HG03139 (cell line): ENCODE measurements around the gene PLEKHA6.

Experiments used
- ATAC-seq: cut with Tn5 transposase; IDR thresholded peaks from one replicate; pipeline ENCODE4 v1.9.1; 2021; ENCODE audit not compliant: unreplicated experiment

Gene PLEKHA6

DNA sequence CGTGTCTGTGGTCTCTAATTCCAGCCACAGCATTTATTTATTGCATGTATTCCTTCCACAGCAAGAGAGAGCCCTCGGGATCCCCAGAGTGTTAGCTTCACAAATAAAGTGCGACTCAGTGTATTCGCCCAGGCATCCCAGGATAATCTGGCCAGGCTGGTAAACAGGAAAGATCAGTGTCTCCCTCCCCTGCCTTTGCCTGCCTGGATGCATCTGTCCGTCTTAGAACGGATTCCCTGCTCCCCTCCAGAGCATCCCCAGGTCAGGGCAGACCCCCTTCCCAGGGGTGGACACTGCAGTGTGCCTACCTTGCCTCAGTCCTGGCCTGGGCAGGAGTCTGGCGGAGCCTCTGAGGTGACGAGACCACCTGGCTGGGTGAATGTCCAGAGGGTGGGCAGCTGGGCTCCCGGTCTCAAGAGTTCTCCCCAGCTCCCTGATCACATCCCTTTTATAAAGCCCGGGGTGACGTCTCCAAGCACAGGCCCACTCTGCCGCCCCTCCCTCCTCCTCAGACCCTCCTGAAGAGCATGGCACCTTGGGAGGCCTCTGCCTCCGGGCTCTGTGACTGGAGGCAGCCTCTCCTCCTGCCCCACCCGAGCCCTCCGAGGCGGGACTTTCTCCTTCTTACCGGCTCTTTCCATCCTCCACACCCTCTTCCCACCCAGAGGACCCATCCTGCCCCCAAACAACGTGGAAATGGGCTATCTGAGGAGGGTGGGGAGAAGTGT, 163.5 kb downstream of the PLEKHA6 start, which contains the start of gene KISS1:
Gene KISS1, minus strand, starts transcription at position 424 of the 728 bp plus-strand sequence. CDS start 3,615 bp downstream, outside the sequence.
- ATAC-seq, result no peak

DNA sequence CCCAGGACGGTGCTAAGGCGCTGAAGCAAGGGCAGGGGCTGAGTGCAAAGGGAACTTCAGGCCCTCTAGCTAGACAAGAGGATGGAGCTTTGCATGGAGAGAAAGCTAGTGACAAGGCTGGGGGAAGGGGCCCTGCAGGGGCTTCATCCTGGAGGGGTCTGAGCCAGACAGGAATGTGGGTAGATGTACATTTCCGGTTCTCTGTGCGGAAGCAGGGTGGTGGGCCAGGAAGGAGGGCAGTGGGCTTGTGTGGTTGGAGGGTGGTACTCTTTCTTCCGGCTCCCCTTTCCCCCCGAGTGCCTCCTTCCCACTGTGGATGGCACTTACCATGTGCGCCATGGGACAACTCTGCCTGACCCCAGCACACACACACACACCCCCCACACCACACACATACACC, 165.0 kb downstream of the PLEKHA6 start:
- ATAC-seq, result no peak

DNA sequence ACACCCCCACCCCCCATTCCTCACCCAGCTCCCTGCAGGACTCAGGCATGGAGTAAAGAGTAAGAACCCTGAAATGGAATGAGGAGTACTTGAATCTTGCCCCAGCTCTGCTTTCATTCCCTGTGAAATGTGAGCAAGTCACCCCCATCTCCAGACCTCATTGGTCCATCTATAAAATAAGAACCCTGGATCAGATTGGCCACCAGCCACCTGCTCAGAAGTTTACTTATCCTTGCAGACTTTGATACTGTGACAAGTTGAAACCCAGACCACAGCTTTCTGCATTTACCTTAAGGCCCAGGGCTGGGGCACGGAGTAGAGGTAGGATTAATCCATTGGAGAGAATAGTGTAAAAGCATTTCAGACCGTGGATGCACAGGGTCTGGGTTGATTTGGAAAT, 165.6 kb downstream of the PLEKHA6 start:
- no peak for ATAC-seq

DNA sequence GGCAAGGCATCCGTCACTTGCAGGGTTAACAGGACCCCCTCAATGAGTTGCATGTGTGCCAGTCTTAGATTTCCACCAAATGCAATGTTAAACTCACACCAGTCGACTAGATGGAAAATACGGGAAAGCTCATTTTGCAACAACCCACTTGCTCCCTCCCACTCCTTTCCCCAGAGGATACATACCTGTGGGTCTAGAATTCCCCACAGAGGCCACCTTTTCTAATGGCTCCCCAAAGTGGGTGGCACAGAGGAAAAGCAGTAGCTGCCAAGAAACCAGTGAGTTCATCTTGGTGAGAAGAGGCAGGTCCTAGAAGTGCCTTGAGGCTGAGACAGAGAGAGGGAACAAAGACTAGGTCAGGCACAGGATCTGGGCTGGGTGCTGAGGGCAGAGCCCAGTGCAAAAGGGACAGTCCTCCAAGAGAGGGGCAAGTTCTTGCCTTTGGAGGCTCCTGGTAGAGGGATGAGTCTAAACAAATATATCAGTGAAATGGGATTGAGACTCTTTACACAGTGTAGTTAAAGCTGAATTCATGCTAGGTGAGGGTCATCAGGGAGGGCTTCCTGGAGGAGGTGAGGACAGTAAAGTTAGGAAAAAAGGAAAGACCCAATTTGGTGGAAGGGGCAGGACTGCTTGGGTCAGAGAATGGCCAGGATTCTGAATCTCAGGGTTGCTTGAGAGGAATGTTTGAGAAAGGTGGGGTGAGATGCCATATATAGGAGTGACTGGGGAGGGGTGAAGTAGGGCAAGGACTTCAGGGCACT, 167.0 kb downstream of the PLEKHA6 start:
- ATAC-seq, result no peak

DNA sequence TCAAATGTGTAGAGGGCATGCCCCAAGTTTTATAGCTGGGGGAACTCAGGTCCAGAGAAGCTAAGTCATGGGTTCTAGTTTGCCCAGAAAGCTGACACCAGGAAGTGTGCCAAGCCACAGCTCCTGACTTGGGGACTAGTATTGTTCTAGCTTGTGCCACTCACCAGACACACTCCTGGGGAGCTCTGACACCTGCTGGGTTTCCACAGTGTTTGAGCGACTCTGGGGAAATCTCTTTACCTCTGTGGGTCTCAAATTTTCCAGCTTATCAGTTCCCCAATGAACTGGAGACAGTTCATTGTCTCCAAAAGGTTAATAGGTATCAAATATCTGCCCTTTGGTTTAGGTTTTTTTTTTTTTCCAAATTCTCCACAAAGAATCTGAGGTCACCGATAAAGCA, 167.7 kb downstream of the PLEKHA6 start:
- ATAC-seq, result no peak

DNA sequence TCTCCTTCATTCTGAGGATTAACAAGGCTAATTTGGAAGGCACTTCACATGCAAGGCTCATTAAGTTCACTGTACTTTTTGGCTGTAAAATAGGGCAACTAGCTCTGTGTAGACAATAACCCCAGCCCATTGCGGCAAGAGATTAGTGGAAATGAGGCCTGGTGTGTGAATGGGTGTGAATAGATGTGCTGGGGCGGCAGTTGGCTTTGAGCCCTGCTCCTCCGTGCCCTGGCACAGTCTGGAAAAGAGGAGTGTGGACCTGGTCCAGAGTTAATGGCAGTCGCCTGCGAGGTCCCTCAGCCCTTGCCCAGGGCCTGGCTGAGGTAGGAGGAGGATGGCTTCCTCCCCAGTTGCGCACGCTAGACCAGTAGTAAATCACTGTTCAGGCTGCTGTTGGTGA, 168.3 kb downstream of the PLEKHA6 start:
- no peak for ATAC-seq

DNA sequence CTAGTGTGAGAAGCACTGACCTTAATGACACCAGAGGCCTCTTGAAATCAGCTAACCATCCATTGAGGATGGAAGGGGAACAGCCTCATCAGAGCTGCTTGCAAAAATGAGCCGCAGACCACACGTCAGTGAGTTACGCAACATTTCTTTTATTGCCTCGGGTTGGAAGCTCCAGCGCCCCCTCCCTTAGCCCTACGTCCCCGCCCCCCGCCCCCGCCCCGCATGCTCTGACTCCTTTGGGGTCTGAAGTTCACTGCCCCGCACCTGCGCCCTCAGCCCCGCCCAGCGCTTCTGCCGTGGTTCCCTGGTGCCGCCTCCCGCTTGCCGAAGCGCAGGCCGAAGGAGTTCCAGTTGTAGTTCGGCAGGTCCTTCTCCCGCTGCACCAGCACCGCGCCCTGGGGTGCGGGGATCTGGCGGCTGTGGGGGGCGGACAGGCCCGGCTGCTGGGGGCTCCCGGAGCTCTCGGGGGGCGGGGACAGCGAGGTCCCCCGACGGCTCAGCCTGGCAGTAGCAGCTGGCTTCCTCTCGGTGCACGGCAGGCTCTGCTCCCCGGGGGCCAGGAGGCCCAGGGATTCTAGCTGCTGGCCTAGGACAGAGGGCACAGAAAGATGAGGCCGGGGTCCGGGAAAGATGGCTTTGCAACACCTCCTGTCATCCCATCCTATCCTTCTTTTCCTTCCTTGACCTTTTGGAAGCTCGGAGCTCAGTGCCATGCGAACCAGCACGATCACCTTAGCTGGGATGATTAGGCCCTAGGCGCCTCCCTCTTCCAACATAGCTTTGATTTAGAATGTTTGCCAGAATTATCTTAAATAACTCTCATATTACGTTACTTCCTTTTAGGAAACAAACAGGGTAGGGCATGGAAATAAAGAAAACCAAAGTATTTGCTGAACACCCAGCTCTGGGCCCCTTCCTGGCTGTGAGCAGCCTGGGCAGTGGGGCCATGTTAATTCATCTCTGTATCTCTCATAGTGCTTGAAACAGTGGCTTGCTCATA, 169.2 kb downstream of the PLEKHA6 start:
- no peak for ATAC-seq

DNA sequence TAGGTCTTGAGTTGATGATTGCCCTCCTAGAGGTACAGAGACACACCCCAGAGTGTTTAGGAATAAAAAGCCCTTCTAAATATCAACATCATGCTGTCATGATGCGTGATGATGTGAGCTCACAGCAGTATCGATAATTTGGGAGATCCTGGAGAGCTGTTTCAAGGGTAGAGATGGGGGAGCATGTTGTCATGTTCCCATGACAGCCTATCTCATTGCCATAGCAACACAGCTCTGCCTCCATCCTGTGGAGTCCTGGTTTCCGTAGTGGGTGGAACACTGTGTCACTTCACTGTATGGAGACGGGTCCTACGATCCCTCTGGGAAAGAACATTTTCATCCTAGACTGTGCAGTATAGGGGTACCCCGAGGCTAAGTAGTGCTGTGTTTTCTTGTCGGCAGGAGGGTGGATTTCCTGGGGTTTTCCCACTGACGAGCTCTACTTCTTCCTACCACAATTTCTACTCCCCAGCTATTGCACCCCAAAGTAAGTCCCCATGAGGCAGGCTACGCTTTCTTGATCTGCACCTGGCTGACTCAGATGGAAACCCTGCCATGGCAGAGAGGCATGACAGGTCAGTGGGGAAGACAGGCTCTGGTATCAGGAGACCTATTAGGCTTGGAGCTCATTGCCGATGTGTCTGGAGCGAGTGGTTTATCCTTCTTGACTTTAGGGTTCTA, 170.6 kb downstream of the PLEKHA6 start:
- ATAC-seq, result no peak

DNA sequence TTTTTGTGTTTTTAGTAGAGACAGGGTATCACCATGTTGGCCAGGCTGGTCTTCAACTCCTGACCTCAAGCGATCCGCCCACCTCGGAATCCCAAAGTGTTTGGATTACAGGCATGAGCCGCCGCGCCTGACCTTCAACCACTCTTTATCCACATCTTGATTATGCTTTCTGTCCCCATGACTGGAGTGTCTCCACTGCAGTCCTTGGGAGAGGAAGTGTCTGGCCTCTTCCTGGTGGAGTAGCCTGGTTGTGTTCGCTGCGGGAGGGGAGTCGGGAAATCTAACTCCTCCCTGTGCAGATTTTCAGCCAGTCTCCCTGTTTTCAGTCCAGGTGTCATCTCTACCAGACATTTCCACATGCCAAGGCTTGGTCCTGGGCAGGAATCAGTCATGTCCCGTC, 173.1 kb downstream of the PLEKHA6 start:
- ATAC-seq, result no peak

DNA sequence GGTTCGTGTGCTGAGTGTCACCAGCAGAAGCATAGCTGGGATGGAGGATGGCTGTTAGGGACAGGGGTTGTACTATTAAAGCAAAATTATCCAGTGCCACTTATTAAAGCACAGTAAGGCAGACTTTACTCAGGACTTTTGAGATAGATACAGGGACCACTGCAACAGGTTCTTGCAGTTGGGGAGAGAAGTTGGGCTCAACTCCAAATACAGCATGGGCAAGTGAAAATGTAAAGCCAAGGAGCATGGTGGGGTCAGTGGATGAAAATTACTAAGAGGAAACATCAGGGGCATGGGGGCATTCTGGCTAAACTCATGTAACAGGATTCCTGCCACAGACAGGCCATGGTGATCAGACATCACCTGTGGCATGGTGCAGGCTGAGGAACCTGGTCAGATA, 178.6 kb downstream of the PLEKHA6 start:
- ATAC-seq, result no peak

DNA sequence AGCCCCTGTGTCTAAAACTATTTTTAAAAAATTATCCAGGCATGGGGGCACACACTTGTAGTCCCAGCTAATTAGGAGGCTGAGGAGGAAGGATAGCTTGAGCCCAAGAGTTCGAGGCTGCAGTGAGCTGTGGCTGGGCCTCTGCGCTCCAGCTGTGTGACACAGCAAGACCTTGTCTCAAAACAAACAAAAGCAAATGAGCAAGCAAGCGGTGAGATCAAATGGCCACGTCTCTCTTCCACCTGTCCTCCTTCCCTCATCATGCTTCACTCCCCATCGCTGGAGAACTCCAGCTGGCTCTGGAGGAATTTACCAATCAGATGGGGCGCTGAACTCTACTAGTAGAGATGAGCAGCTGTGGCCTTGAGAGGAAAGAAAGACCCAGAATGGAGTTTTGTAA, 179.6 kb downstream of the PLEKHA6 start:
- ATAC-seq, result no peak

DNA sequence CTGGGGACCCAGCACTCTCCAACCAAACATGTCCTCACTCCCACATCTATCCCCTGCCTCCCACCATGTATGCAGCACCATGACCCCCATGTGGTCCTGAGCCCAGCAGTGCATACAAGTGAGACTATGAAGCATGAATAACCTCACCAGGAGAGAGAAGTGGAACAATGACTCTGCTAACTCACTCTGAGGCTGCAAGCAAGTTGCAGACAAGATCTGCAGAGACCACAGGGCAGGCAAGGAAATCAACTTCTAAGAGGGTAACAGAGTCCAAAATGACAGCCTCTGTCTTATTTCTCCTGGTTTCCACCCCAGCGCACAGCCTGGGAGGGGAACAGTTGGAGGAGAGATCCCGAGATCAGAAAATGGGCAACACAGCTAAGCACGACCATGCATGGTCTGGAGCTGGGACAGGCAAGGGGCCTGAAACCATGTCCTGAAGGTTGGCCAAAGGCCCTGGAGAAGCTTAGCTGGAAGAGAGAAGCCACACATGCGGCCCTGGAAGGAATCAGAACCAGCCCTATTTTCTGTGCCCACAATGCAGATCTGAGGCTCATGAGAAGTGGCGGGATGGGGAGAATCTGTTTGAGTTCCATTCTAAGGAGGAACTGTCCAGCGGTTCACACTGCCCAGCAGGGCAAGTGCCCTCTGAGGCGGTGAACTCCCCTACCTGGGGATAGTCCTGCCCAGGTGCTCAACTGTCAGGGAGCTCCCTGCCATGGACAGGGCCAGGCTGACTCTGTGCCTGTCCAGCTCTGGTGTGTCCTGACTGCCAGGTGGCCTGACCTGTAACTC, 181.0 kb downstream of the PLEKHA6 start:
- ATAC-seq, result no peak

DNA sequence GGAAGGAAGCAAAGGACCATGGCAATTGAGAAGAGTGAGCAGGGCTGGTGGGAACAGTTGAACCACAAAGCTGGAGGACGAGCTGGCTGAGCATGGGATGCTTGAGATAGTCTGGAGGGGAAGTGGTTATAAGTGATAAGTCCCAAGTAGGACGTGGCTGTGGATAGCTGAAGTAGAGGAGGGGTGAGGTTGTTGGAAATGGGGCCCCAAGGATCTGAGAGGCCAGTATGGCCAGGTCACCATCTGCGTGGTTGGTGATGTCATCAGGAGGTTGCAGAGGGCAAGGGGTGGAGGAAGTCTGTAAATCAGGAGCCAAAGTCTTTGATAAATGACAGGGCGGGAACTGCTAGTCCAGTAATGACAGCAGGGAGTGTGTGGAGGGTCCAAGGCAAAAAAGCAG, 182.6 kb downstream of the PLEKHA6 start:
- ATAC-seq, result no peak

DNA sequence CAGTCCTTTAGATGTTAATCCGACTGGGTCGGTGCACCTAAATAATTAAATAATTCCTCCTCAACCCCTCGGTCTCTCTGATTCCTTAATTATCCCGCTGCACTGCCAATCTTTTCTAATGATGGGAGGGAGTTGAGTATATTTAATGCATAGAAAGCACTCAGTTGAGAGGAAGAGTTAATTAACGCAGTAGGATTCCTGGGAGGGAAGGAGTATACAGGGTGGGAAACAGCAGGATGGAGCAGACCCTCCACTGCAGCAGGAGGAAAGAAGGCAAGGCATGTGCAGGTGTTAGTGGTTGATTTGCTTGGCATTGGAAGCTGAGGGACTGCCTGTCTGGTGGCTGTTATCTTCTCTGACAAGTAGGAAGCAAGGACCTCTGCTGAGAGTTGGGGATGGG, 183.7 kb downstream of the PLEKHA6 start:
- ATAC-seq, result no peak

DNA sequence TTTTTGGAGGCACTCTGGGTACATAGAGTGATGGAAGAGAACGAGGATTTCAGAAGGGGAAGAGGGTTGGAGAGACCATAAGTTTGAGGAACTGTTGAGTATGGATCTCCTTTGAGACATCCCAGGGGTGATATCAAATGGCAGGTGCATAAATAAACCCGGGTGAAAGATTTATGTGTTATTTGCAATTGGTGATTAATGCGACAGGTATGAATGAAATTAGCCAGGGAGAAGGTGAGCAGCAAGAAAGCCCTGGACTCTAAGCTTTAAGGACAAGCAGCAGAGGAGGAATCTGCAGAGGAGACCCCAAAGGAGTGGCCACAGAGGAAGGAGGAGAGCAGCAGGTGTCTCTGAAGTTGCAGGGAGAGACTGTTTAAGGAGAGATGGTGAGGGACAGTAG, 184.8 kb downstream of the PLEKHA6 start:
- no peak for ATAC-seq

DNA sequence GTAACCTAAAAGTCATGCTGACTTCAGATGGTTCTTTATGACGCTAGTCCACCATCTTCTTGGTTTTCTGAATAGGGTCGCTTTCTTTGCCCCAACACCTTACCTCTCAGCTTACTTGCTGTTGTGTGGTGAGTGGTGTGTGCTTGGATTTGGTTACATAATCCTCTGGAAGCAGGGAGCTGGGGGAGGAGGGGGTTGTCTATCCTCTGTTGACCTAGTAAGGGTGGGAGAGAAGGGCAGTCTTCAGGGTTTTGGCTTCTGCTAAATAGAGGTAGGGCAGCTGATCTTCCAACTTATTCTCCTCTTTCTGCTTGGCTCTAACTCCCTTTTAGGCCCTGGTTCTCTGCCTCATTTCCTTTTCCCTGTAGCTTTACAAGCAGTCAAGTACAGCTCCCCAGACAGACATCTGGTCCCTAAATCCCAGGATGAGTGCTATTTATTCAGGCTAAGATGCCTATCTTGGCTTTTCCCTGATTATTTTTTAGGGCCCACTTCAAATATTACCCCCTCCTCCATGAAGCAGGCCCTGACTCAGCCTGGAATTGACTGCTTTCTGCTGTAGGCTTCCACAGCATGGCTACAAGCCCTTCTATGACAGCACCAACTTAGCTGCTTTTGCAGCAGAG, 187.2 kb downstream of the PLEKHA6 start:
- ATAC-seq, result no peak

DNA sequence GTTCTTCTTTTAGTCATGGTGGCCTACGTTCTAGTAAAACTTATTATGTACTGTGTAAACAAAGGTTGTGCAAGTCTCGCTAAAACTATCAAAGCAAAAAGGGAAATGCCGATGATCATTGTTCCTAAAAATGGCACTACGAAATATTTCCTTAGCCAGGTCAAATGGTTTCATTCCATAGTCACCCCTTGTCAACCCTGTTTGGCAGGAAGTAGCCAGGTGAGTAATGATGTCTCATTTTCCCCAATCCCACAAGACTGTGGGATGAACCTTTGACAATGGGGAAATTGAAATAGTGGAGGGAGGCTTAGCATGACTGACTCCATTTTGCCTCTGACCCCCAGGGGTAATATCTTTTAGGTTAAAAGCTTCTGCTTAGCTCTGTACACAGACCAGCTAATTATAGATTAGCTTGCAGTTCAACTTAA, 188.0 kb downstream of the PLEKHA6 start:
- ATAC-seq, result no peak

DNA sequence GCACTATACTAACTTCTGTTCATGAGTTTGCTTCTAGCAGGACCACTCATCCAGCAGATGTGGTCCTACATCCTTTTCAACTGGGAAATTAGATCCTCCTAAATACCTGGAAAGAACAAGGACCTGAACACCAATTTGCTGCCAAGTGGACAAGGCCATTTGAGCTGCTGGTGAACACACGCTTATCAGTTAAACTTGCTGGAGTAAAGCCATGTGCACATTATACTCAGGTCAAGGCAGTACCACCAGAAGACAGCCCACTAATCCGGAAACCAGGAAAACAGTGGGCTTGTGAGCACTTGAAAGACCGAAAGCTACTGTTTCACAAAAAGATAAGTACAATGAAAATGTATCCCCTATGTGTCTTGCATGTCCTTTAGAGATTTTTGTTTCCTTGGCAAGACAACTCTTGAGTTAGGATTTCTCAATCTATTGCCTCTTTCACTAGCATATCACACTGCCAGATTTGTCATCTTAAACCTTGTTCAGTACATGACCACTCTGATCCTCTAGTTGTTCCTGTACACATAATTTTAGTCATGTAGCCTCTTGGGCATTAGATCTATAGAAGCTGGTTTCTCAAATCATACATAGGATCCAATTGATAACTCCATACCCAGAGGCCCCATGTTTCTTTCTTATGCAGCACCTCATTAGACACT, 189.1 kb downstream of the PLEKHA6 start:
- ATAC-seq, result no peak

DNA sequence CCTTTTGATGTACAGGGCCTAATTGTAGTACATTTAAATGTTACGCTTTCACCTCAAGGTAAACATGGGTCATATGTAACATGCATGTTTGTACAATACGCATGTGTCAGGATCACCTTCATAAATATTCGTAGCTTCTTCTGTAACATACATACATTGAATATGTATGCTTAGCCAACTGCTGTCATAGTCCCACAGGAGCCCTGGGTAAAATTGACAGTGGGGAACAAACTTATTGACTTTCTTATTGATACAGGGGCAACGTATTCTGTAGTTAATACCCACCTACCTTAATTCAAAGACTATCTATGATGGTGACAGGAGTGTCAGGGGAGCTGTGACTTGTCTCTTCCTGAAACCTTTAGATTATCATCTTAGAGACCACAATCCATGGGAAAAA, 189.9 kb downstream of the PLEKHA6 start:
- no peak for ATAC-seq
